Psoas muscle (tissue), 8 donors: ENCODE measurements around the gene DPH5. TPM values are rescaled to one million over a fixed set of nuclear protein-coding genes. Genes with fewer than 3 reads are reported as not detected.
"Not testable (repeated sequence)": the region's sequence is repeated elsewhere in the genome, so short reads cannot be mapped to it uniquely, and the experiment has no call there.

Experiments used
- ATAC-seq, 4 donors: fragments of 200-7000 bp; cut with Tn5 transposase; one replicate each; pipeline ENCODE4 v1.9.1; 2020; ENCODE audit warnings: moderate library complexity in 3 of 4, mild to moderate bottlenecking in 2 of 4
- DNase-seq, 2 donors: peaks; one replicate each; pipeline ENCODE4 v3.0.0-alpha.2; 2020
- H3K27ac ChIP-seq: fragments of 200-600 bp; one replicate; pipeline ENCODE4 v1.8.0; 2022
- H3K27me3 ChIP-seq, 3 donors: fragments of 200-600 bp in 1 of 3; one replicate each; pipeline versions ENCODE4 v1.6.1 to v1.8.0; 2013 to 2022; ENCODE audit warnings: low read length in 2 of 3, mild to moderate bottlenecking in 2 of 3, moderate library complexity in 1 of 3; ENCODE audit not compliant: insufficient read depth in 3 of 3
- H3K36me3 ChIP-seq, 2 donors: fragments of 200-600 bp in 1 of 2; one replicate each; pipeline versions ENCODE4 v1.6.1 to v1.8.0; 2013 to 2022; ENCODE audit warnings: low read depth in 1 of 2, mild to moderate bottlenecking in 1 of 2, moderate library complexity in 1 of 2; ENCODE audit not compliant: insufficient read depth in 1 of 2
- H3K4me1 ChIP-seq: fragments of 200-600 bp; one replicate; pipeline ENCODE4 v1.8.0; 2022
- H3K4me3 ChIP-seq: fragments of 200-600 bp; one replicate; pipeline ENCODE4 v1.8.0; 2022; ENCODE audit warnings: mild to moderate bottlenecking
- H3K9me3 ChIP-seq: fragments of 200-600 bp; one replicate; pipeline ENCODE4 v1.8.0; 2022
- CTCF ChIP-seq: fragments of 200-600 bp; IDR thresholded peaks from one replicate; pipeline ENCODE4 v1.8.0; 2022; ENCODE audit warnings: antibody characterized with exemption
- WGBS, 3 donors: extraction: QIAGEN DNeasy Blood & Tissue Kit; methylation state at CpG; one replicate each; pipeline versions ENCODE4 v1.1.6 to v1.1.7; 2013; 5-methylcytosine and 5-hydroxymethylcytosine counted together
- intact Hi-C, 2 donors: fragments of 100-400 bp; cut with DNase I; formaldehyde crosslinking; loops; one replicate each; pipeline versions ENCODE4 v1.11.0 to v1.14.2; 2022
- polyA plus RNA-seq, 3 donors: library from polyadenylated mRNA; stranded (reverse); fragments of 200-250 nt; gene quantifications; one replicate each; pipeline ENCODE4 v1.2.3, GENCODE V29; 2013
- total RNA-seq, 4 donors: library from RNA; stranded (reverse); fragmentation: NEBNext Ultra II Directional in 2 of 4; extraction: Animal tissue kit (Norgen Biotek cat#: 25700) in 2 of 4; gene quantifications; one replicate each; pipeline versions ENCODE4 v1.2.1 to v1.2.4, GENCODE V29; 2021 to 2023
- donor health status: healthy with polysubstance abuse.
- donor health status: DM: no; HTN: no; CAD: no; lungs with moderate emphysema.
- donor health status: Bipolar disorder and iron deficiency.
- donor health status: healthy.
- donor health status: DM: yes; HTN: yes; CAD: no.
- donor health status: DM: no; HTN: no; CAD: no.
- donor health status: DM: no; HTN: no; CAD: no.
- donor health status: DM: yes; HTN: yes; CAD: no.

DPH5 gene
- total and polyA plus RNA-seq, 7 donors, result 18.6 to 44.0 (median 31.1) TPM

- intact Hi-C loops, result loop anchor here in 1 of 2 donors (2.0 kb wide), 1 partner anchor 14 kb away; no protein-coding TSS in a partner anchor
Measured at GRCh38 chr1:100950337-100950736, 75.2 kb downstream of the DPH5 start.

GRCh38 chr1:100949515-100950158 is 75.9 kb downstream of the DPH5 start:
- not testable (repeated sequence) for H3K27ac ChIP-seq, H3K36me3 ChIP-seq, H3K4me3 ChIP-seq, H3K9me3 ChIP-seq, ATAC-seq, H3K27me3 ChIP-seq, H3K4me1 ChIP-seq
- intact Hi-C loops, result loop anchor here in 1 of 2 donors (2.0 kb wide), 1 partner anchor 13 kb away; no protein-coding TSS in a partner anchor
- 76 to 79% (median 77%) methylated on average over 9 of the region's 9 CpGs for WGBS, 3 donors
- peak; percentile 21 to 56 for DNase-seq

More at GRCh38 chr1:100950337-100950736, 75.2 kb downstream of the DPH5 start:
- H3K4me1 ChIP-seq, result peaks cover 6% of the 10 kb centered on the region
- no peak overlapping the region for H3K27ac ChIP-seq
- DNase-seq (no peak), ATAC-seq (no peak)
- H3K27me3 ChIP-seq, result no peaks in the 10 kb centered on the region
- no peak for TF ChIP-seq CTCF
- no peaks in the 10 kb centered on the region for H3K9me3 ChIP-seq
- H3K36me3 ChIP-seq, result no peaks in the 10 kb centered on the region
- no peak overlapping the region for H3K4me3 ChIP-seq

GRCh38 chr1:100948721-100949405 is 76.7 kb downstream of the DPH5 start:
- H3K36me3 ChIP-seq, H3K4me1 ChIP-seq, H3K27me3 ChIP-seq, intact Hi-C loops, H3K27ac ChIP-seq, DNase-seq, ATAC-seq, H3K9me3 ChIP-seq, H3K4me3 ChIP-seq: not testable (repeated sequence)
- 95 to 99% (median 96%) methylated on average over 7 of the region's 7 CpGs for WGBS, 3 donors

GRCh38 chr1:100947816-100948215 is 77.8 kb downstream of the DPH5 start:
- H3K4me1 ChIP-seq, intact Hi-C loops: not testable (repeated sequence)

GRCh38 chr1:100946064-100946463 is 79.5 kb downstream of the DPH5 start:
- peaks cover 0 to 11% of the 10 kb centered on the region in 2 donors for H3K36me3 ChIP-seq
- ATAC-seq, DNase-seq, H3K4me1 ChIP-seq, H3K4me3 ChIP-seq, intact Hi-C loops, H3K9me3 ChIP-seq, H3K27me3 ChIP-seq, H3K27ac ChIP-seq: not testable (repeated sequence)
- WGBS, 3 donors, result 93 to 96% (median 94%) methylated on average over 3 of the region's 3 CpGs

More at GRCh38 chr1:100947816-100948215, 77.8 kb downstream of the DPH5 start:
- not testable (repeated sequence) for H3K9me3 ChIP-seq, DNase-seq, H3K4me3 ChIP-seq, H3K27ac ChIP-seq, ATAC-seq, H3K36me3 ChIP-seq, H3K27me3 ChIP-seq
- 96 to 99% (median 96%) methylated on average over 3 of the region's 3 CpGs for WGBS, 3 donors

GRCh38 chr1:100943533-100943932 is 82.1 kb downstream of the DPH5 start:
- no peak for TF ChIP-seq CTCF
- no peak for DNase-seq
- ATAC-seq, result no peak

More at GRCh38 chr1:100943533-100943932, 82.1 kb downstream of the DPH5 start:
- H3K4me1 ChIP-seq, result no peaks in the 10 kb centered on the region
- no peaks in the 10 kb centered on the region for H3K27me3 ChIP-seq
- intact Hi-C loops, result no loop called here
- no peaks in the 10 kb centered on the region for H3K9me3 ChIP-seq
- 97% methylated on average over 1 of the region's 1 CpG for WGBS, 3 donors
- peaks cover 4 to 17% of the 10 kb centered on the region in 2 donors for H3K36me3 ChIP-seq
- H3K4me3 ChIP-seq, result no peak overlapping the region
- no peak overlapping the region for H3K27ac ChIP-seq
